ENCODE measurements around the gene FRMD4A.
A peak's percentile ranks its signal among the peaks of the same experiment; 100 is the strongest.

The FRMD4A gene

GRCh38 chr10:13628661-13629060 lies 702.1 kb downstream of the FRMD4A start:
- H3K4me3 ChIP-seq (ENCODE audit: low read length): no peak overlapping the region
- DNase-seq (ENCODE audit: low read depth, low spot score): no peak

GRCh38 chr10:13627459-13628310 lies 703.0 kb downstream of the FRMD4A start:
- no peak overlapping the region for H3K4me3 ChIP-seq (ENCODE audit: low read length)
- DNase-seq (ENCODE audit: low read depth, low spot score): no peak

- DNase-seq (ENCODE audit: low read depth, low spot score): no peak
Measured at GRCh38 chr10:13624630-13625029, 706.1 kb downstream of the FRMD4A start.

GRCh38 chr10:13621931-13622330 lies 708.8 kb downstream of the FRMD4A start:
- H3K4me3 ChIP-seq (ENCODE audit: low read length): no peak overlapping the region
- no peak for DNase-seq (ENCODE audit: low read depth, low spot score)

More at GRCh38 chr10:13624630-13625029, 706.1 kb downstream of the FRMD4A start:
- no peak overlapping the region for H3K4me3 ChIP-seq (ENCODE audit: low read length)

GRCh38 chr10:13617116-13617515 lies 713.6 kb downstream of the FRMD4A start:
- no peak for DNase-seq (ENCODE audit: low read depth, low spot score)
- H3K4me3 ChIP-seq (ENCODE audit: low read length): no peak overlapping the region

- DNase-seq (ENCODE audit: low read depth, low spot score): peak; percentile 48
- H3K4me3 ChIP-seq (ENCODE audit: low read length): no peak overlapping the region
Measured at GRCh38 chr10:13615650-13616300, 714.9 kb downstream of the FRMD4A start.

GRCh38 chr10:13614530-13615332 lies 716.0 kb downstream of the FRMD4A start:
- no peak overlapping the region for H3K4me3 ChIP-seq (ENCODE audit: low read length)
- DNase-seq (ENCODE audit: low read depth, low spot score): no peak

- H3K4me3 ChIP-seq (ENCODE audit: low read length): no peak overlapping the region
- DNase-seq (ENCODE audit: low read depth, low spot score): peak; percentile 54
Measured at GRCh38 chr10:13613519-13613918, 717.2 kb downstream of the FRMD4A start.

- no peak overlapping the region for H3K4me3 ChIP-seq (ENCODE audit: low read length)
- DNase-seq (ENCODE audit: low read depth, low spot score): no peak
Measured at GRCh38 chr10:13612654-13613373, 717.9 kb downstream of the FRMD4A start.

GRCh38 chr10:13608246-13608853 lies 722.4 kb downstream of the FRMD4A start:
- no peak overlapping the region for H3K4me3 ChIP-seq (ENCODE audit: low read length)
- no peak for DNase-seq (ENCODE audit: low read depth, low spot score)

- no peak for DNase-seq (ENCODE audit: low read depth, low spot score)
Measured at GRCh38 chr10:13604357-13605040, 726.2 kb downstream of the FRMD4A start.

GRCh38 chr10:13597909-13598308 lies 732.8 kb downstream of the FRMD4A start:
- DNase-seq (ENCODE audit: low read depth, low spot score): no peak
- no peak overlapping the region for H3K4me3 ChIP-seq (ENCODE audit: low read length)

More at GRCh38 chr10:13604357-13605040, 726.2 kb downstream of the FRMD4A start:
- H3K4me3 ChIP-seq (ENCODE audit: low read length): no peak overlapping the region

- DNase-seq (ENCODE audit: low read depth, low spot score): no peak
- H3K4me3 ChIP-seq (ENCODE audit: low read length): no peak overlapping the region
Measured at GRCh38 chr10:13594641-13595040, 736.1 kb downstream of the FRMD4A start.
